Measurements from ENCODE around the gene IGSF9. TPM values are rescaled to one million over a fixed set of nuclear protein-coding genes. Genes with fewer than 3 reads are reported as not detected.

The IGSF9 gene
- total and polyA plus RNA-seq, 2 experiments from 2014 or later: 10.3 to 27.6 TPM

DNA sequence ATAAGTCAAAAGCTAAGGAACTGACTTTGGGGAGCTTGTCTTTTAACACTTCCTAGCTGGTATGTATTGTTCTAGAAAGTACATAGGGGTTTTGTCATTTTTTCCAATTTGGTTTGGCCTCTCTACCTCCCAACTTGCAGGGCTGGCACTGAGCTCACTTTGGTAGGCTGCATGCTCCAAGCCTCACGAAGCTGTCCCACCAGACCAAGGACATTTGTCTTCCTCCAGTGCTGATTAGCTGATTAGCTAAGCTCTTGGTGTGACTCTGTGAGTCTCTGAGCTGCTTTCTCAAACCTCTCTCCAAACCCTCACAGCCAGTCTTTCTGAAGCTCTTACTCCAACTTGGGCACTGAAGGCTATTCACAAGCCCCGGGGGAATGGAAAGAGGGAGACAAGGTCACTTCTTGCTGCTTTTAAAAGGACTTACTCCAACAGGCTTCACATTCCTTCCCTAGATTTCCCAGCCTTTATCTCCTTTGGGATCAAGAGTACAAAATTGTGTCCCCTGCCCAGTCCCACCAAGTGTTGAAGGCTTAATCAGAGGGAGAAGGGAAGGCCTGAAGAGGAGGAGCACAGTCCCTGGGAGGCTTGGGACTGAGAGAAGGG is 44.6 kb downstream of the IGSF9 start (continued):
- TF ChIP-seq, protein P1, sequence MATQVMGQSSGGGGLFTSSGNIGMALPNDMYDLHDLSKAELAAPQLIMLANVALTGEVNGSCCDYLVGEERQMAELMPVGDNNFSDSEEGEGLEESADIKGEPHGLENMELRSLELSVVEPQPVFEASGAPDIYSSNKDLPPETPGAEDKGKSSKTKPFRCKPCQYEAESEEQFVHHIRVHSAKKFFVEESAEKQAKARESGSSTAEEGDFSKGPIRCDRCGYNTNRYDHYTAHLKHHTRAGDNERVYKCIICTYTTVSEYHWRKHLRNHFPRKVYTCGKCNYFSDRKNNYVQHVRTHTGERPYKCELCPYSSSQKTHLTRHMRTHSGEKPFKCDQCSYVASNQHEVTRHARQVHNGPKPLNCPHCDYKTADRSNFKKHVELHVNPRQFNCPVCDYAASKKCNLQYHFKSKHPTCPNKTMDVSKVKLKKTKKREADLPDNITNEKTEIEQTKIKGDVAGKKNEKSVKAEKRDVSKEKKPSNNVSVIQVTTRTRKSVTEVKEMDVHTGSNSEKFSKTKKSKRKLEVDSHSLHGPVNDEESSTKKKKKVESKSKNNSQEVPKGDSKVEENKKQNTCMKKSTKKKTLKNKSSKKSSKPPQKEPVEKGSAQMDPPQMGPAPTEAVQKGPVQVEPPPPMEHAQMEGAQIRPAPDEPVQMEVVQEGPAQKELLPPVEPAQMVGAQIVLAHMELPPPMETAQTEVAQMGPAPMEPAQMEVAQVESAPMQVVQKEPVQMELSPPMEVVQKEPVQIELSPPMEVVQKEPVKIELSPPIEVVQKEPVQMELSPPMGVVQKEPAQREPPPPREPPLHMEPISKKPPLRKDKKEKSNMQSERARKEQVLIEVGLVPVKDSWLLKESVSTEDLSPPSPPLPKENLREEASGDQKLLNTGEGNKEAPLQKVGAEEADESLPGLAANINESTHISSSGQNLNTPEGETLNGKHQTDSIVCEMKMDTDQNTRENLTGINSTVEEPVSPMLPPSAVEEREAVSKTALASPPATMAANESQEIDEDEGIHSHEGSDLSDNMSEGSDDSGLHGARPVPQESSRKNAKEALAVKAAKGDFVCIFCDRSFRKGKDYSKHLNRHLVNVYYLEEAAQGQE (IDR thresholded peaks at IDR 0.05; ENCODE audit: unreplicated experiment): no peak
- TF ChIP-seq STAT1 (IDR thresholded peaks at IDR 0.05; ENCODE audit: unreplicated experiment) (no peak), CREB1 (CRISPR knock-in tag; IDR thresholded peaks at IDR 0.05; ENCODE audit: low read depth) (no peak), EZH2 (IDR thresholded peaks at IDR 0.05; ENCODE audit: low read depth, unreplicated experiment) (no peak), ZNF114 (CRISPR knock-in tag; IDR thresholded peaks at IDR 0.05) (no peak), JUNB (IDR thresholded peaks at IDR 0.05; ENCODE audit: unreplicated experiment) (no peak)
- TF ChIP-seq, protein P2, sequence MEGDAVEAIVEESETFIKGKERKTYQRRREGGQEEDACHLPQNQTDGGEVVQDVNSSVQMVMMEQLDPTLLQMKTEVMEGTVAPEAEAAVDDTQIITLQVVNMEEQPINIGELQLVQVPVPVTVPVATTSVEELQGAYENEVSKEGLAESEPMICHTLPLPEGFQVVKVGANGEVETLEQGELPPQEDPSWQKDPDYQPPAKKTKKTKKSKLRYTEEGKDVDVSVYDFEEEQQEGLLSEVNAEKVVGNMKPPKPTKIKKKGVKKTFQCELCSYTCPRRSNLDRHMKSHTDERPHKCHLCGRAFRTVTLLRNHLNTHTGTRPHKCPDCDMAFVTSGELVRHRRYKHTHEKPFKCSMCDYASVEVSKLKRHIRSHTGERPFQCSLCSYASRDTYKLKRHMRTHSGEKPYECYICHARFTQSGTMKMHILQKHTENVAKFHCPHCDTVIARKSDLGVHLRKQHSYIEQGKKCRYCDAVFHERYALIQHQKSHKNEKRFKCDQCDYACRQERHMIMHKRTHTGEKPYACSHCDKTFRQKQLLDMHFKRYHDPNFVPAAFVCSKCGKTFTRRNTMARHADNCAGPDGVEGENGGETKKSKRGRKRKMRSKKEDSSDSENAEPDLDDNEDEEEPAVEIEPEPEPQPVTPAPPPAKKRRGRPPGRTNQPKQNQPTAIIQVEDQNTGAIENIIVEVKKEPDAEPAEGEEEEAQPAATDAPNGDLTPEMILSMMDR (conservative IDR thresholded peaks at IDR 0.05; ENCODE audit: low read depth in 2 of 2): no peak

DNA sequence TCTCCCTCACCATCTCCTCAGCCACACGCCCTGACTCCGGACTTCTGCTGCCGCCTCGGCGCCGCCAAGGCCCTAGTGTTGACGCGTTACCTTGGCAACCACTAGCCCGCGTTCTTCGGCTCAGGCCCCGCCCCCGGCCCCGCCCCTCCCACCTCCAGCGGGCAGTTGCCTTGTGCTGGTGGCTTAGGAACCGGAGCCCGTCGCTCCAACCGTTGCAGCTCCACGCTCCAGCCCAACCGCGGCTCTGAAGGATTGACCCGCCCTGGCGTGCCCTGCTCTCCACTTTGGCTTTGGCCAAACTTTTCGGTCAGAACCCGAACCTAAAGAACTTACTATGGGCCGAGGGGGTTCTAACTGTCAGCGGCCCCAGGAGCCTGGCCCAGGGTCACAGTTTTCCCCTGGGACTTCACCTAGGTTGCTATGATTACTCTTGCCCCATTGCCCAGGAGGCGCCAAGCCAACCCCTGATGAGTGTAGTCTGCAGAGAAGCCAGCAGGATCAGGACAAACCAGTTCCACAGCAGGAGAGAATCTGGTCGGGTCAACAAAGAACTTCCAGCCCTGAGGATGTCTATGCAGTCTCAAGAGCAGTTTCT is 45.2 kb downstream of the IGSF9 start, which contains the start of gene CFAP45:
TSS of gene CFAP45 (minus strand) at position 80 of the 595 bp plus-strand sequence. CDS start at position 13, 67 bp downstream.
- Histone ChIP-seq H3K9me2 (ENCODE audit: insufficient read depth) (no peaks in the 10 kb centered on the region), H3K79me2 (replicated peaks; ENCODE audit: insufficient read depth) (no peaks in the 10 kb centered on the region), H3K4me1 (ENCODE audit: insufficient read depth) (peaks cover 12% of the 10 kb centered on the region), H3K4me2 (peak within 1 kb of the TSS; percentile 79), H3K27me3 (ENCODE audit: insufficient read depth) (peaks cover 17% of the 10 kb centered on the region), H3K4me3 (peak within 1 kb of the TSS; percentile 57), H3F3A (replicated peaks; ENCODE audit: low read depth) (no peaks in the 10 kb centered on the region), H4K20me1 (replicated peaks; ENCODE audit: insufficient read depth) (no peaks in the 10 kb centered on the region), H3K27ac (ENCODE audit: low read depth) (no peak within 1 kb of the TSS), H2AFZ (peak within 1 kb of the TSS; percentile 94), H3K36me3 (ENCODE audit: insufficient read depth) (no peaks in the 10 kb centered on the region)
- H3K4me3 Mint-ChIP-seq: peak within 1 kb of the TSS; percentile 52
- ATAC-seq (peak; percentile 96), DNase-seq (ENCODE audit: low spot score) (peak; percentile 97)
- H3K36me3 Mint-ChIP-seq (ENCODE audit: low read depth): peaks cover 3% of the 10 kb centered on the region; the same call in 1 of the 3 replicates
- H3K27me3 Mint-ChIP-seq (ENCODE audit: insufficient read depth, low read depth, poor library complexity): peaks cover 19% of the 10 kb centered on the region
- TF ChIP-seq, protein P3, sequence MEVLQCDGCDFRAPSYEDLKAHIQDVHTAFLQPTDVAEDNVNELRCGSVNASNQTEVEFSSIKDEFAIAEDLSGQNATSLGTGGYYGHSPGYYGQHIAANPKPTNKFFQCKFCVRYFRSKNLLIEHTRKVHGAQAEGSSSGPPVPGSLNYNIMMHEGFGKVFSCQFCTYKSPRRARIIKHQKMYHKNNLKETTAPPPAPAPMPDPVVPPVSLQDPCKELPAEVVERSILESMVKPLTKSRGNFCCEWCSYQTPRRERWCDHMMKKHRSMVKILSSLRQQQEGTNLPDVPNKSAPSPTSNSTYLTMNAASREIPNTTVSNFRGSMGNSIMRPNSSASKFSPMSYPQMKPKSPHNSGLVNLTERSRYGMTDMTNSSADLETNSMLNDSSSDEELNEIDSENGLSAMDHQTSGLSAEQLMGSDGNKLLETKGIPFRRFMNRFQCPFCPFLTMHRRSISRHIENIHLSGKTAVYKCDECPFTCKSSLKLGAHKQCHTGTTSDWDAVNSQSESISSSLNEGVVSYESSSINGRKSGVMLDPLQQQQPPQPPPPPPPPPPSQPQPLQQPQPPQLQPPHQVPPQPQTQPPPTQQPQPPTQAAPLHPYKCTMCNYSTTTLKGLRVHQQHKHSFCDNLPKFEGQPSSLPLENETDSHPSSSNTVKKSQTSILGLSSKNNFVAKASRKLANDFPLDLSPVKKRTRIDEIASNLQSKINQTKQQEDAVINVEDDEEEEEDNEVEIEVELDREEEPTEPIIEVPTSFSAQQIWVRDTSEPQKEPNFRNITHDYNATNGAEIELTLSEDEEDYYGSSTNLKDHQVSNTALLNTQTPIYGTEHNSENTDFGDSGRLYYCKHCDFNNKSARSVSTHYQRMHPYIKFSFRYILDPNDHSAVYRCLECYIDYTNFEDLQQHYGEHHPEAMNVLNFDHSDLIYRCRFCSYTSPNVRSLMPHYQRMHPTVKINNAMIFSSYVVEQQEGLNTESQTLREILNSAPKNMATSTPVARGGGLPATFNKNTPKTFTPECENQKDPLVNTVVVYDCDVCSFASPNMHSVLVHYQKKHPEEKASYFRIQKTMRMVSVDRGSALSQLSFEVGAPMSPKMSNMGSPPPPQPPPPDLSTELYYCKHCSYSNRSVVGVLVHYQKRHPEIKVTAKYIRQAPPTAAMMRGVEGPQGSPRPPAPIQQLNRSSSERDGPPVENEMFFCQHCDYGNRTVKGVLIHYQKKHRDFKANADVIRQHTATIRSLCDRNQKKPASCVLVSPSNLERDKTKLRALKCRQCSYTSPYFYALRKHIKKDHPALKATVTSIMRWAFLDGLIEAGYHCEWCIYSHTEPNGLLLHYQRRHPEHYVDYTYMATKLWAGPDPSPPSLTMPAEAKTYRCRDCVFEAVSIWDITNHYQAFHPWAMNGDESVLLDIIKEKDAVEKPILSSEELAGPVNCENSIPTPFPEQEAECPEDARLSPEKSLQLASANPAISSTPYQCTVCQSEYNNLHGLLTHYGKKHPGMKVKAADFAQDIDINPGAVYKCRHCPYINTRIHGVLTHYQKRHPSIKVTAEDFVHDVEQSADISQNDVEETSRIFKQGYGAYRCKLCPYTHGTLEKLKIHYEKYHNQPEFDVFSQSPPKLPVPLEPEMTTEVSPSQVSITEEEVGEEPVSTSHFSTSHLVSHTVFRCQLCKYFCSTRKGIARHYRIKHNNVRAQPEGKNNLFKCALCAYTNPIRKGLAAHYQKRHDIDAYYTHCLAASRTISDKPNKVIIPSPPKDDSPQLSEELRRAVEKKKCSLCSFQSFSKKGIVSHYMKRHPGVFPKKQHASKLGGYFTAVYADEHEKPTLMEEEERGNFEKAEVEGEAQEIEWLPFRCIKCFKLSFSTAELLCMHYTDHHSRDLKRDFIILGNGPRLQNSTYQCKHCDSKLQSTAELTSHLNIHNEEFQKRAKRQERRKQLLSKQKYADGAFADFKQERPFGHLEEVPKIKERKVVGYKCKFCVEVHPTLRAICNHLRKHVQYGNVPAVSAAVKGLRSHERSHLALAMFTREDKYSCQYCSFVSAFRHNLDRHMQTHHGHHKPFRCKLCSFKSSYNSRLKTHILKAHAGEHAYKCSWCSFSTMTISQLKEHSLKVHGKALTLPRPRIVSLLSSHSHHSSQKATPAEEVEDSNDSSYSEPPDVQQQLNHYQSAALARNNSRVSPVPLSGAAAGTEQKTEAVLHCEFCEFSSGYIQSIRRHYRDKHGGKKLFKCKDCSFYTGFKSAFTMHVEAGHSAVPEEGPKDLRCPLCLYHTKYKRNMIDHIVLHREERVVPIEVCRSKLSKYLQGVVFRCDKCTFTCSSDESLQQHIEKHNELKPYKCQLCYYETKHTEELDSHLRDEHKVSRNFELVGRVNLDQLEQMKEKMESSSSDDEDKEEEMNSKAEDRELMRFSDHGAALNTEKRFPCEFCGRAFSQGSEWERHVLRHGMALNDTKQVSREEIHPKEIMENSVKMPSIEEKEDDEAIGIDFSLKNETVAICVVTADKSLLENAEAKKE (CRISPR knock-in tag; IDR thresholded peaks at IDR 0.05): 0 out of 2 replicates have a peak, but pooled peaks have one; percentile 35
- 0 out of 2 replicates have a peak, but pooled peaks have one; percentile 28 for TF ChIP-seq ZNF114 (CRISPR knock-in tag; IDR thresholded peaks at IDR 0.05)
- TF ChIP-seq, protein P2 (conservative IDR thresholded peaks at IDR 0.05; ENCODE audit: low read depth in 2 of 2): no peak
- H3K27ac Mint-ChIP-seq: no peak within 1 kb of the TSS; the same call in 1 of the 2 replicates
- peaks cover 9% of the 10 kb centered on the region; the same call in 2 of the 3 replicates for H3K9me3 Mint-ChIP-seq
- peaks cover 15% of the 10 kb centered on the region for H3K4me1 Mint-ChIP-seq
